K562 treated with DMSO at 1 percent for 24 hours (cell line): Measurements from ENCODE around the gene SCRT2. TPM values are rescaled to one million over a fixed set of nuclear protein-coding genes. Genes with fewer than 3 reads are reported as not detected.

Experiments
- total RNA-seq: library from RNA; unstranded; fragments of 300-600 nt; gene quantifications from 2 replicates; pipeline ENCODE4 v1.2.3, GENCODE V29; 2022; ENCODE audit warnings: low read depth; ENCODE audit not compliant: insufficient read depth

The SCRT2 gene
- total RNA-seq = not detected in 2 replicates

GRCh38 chr20:675453-676314 is at the start of gene SCRT2:
Gene SCRT2, minus strand, starts transcription at chr20:675802. Its CDS starts 201 bp downstream, at chr20:675601.

GRCh38 chr20:653110-653589 is 22.5 kb downstream of the SCRT2 start, which contains the start of gene SRXN1:
Gene SRXN1, minus strand, starts transcription at chr20:653200. Its CDS starts 15 bp downstream, at chr20:653185.

Other genes with a start within 250 kb of the SCRT2 start
- 22.1 and 27.5 TPM in 2 replicates for gene TBC1D20, start 213.3 kb downstream of the SCRT2 start, total RNA-seq
- gene CSNK2A1, start 132.0 kb downstream of the SCRT2 start, total RNA-seq = 51.2 and 55.2 TPM in 2 replicates
- gene TCF15, start 65.5 kb downstream of the SCRT2 start, total RNA-seq = 7.1 and 8.0 TPM in 2 replicates
- 17.6 and 18.1 TPM in 2 replicates for gene SRXN1, start 22.6 kb downstream of the SCRT2 start, total RNA-seq
- 0.80 and 1.3 TPM in 2 replicates for gene SLC52A3, start 92.7 kb upstream of the SCRT2 start, total RNA-seq
- 29.6 and 30.8 TPM in 2 replicates for gene FAM110A, start 157.9 kb upstream of the SCRT2 start, total RNA-seq
- not detected in 2 replicates for gene ANGPT4, start 240.5 kb upstream of the SCRT2 start, total RNA-seq